ENCODE data around the gene NCKAP5L.

DNA sequence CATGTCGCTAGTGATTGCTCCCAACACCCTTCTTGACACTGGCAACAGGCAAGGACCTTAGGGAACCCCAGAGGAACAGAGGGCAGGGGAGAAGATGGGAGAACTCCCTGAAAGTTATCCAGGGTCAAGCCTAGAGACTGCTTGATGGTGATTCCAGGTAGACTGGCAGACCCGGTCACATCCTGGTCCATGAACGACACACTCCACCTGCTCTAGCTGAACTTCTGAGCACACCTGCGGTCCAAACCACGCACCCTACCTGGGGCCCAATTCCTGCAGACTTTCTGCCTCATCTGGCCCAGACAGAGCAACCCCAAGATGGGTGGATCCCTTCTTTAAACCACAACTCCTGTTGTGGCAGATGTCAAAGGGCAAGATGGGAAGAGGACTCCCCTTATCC, 34.2 kb downstream of the NCKAP5L start:
- TF ChIP-seq POLR2A (IDR thresholded peaks at IDR 0.05) (no peak), CTCF (IDR thresholded peaks at IDR 0.05) (no peak), EP300 (IDR thresholded peaks at IDR 0.05) (no peak)

All from tibial nerve (tissue), 4 donors.